GM15510 (cell line): ENCODE results near the gene WDR7.

ENCODE experiments used
- POLR2A ChIP-seq: IDR thresholded peaks from 3 replicates; pipeline ENCODE4 v1.6.1; 2011; ENCODE audit warnings: borderline replicate concordance; ENCODE audit not compliant: insufficient read length; ENCODE audit errors: extremely low read depth

WDR7 gene

DNA sequence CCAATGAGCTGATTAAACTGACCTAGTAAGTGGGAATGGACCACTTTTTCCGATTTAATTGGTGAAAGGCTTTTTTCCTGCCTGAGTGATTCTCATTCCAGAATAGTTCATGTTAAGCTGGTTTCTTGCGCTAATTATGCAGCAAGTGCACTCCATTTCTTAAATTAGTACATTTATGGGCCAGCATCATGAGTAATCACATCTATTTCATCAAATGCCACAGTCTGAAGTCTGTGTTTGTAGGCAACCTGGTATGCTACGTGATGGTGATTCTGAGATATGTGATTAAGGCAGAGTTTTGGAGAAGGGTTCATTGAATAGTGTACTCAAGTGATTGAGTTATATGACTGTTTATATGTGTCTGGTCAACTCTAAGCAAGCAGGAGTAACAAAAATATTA lies 367.7 kb downstream of the WDR7 start:
- no peak for TF ChIP-seq POLR2A

DNA sequence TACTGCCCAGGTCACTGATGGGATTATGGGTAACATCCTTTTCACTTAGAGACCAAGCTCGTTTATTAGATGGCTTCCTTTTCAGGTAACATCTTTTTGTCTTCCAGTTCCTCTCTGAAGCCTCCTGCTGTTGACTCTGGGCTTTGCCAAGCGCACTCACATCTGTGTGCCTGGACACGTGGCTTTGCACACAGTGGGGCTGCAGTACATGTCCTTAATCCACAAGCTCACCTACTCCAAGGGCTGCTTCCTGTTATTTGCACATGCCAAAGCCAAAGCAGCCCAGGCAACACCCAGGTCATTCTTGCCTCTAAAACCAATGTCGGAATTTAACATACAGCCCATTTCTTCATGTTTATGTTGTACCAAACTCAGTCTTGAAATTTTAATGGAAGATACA lies 371.6 kb downstream of the WDR7 start:
- TF ChIP-seq POLR2A, result no peak

DNA sequence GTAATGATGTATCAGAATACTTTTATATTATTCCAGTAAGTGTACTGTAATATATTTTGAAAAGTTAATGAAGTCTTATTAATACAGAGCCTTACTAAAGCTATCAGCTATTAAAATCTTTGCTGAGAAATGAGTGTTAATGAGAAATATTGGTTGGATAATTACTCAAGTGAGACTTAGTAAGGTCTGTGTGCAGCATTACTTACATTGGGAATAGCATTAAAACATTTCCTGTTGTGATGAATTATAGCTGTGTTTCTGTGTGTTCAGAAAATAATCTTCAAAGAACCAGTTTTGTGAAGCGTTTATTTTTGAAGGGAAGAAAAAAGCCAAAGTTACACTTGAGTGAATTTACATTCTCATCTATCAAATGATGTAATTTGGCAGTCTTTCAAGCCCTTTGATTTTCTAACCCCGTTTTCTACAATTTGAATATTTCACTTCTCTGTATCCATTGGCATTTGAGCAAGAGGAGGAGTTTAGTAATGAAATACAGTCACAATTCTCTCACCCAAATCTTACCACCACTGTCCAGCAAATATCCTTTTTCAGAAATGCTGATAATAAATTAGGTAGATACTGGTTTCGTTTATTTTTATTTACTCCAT lies 372.2 kb downstream of the WDR7 start:
- no peak for TF ChIP-seq POLR2A

DNA sequence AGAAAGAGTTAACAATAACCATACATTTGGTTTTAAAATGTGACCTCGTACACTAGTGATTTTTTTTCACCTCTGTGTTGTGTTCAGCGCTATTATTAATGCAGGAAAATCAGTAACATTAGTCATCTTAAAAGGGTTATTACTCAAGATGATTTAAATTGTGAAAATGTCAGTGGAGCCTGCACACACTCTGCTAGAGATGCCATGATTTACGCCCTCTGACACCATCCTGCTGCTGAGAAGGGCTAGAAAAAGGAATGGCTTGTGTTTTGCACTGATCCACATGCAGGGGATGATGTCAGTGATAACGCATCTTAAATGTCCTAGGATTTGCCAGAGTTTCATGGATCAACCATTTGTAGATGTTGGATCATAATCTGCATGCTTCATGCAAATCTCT lies 374.4 kb downstream of the WDR7 start:
- no peak for TF ChIP-seq POLR2A

DNA sequence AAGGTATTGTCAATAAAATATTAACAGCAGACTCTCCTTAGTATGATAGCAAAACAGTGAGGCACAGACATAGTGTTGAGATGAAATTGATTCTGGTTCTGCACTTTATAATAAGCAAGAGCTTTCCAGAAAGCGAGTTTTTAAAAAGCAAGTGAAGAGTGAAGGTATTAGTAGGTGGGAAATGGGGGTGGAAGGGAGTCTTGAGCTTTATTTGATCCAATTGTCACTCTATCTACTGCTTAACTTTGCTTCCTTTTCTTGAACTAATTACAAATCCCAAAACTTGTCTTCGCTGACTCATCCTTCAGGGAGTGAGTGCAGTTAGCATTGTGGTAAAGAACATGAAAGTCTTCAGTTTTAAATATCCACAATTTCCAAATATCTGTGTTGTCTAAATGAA lies 375.2 kb downstream of the WDR7 start:
- TF ChIP-seq POLR2A, result no peak

DNA sequence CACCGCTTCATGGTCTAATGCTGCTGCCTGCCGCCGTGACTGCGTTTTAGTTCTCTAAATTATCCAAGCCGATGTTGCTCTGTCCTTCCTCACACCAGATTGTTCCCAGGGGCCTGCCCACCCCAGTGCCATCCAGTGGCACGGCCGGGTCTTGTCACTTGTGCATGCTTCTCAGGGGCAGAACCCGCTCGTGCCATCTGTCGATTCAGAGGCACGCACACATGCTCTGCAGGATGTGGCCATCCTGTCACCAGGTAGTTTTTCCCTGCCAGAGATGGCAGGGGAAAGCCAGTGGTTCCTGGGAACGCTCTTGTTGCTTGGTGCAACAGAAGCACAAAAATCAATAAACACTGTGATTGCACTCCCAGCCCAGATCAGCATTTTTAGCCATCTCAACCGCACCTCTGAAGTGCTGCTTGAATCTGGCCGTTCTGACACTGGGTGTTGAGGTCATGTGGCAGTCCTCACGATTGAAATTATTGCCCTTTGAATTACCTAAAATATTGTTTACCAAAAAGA lies 376.1 kb downstream of the WDR7 start:
- no peak for TF ChIP-seq POLR2A

DNA sequence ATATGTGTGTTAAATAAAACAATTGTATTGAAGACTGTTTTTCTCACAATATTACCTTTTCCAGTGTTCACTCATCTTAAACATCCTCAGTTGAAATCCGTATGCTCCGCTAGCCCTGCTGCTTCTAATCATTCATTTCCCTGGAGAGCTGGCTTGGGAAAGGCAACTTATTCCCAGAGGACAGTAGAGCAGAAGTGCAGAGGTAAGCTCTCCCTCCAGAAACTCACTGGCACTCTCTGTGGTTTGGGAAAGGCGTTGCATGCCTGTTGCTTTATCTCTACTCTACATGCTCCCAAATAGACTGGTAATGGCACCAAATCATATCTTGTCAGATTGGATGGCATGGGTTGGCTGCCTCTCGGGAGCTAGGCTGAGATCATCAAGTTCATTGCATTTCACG lies 378.6 kb downstream of the WDR7 start:
- TF ChIP-seq POLR2A, result no peak

DNA sequence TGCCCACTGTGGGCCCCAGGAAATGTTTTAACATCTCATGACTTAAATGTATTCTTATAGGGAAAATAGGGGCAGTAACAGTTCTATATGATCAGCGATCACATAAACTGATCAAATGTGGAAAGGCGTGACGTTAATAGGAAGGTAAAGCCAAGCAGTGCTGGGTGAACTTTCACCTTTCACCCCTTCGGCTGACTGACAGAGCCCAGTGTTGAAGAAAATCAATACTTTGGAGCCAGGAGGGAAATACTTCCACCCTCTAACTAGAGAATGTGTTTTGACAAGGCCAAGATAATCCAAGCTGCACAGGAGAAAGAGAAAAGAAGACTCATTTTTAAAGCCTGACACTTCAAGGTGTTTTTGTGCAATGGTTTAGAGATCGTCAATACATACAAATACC lies 379.3 kb downstream of the WDR7 start:
- no peak for TF ChIP-seq POLR2A

DNA sequence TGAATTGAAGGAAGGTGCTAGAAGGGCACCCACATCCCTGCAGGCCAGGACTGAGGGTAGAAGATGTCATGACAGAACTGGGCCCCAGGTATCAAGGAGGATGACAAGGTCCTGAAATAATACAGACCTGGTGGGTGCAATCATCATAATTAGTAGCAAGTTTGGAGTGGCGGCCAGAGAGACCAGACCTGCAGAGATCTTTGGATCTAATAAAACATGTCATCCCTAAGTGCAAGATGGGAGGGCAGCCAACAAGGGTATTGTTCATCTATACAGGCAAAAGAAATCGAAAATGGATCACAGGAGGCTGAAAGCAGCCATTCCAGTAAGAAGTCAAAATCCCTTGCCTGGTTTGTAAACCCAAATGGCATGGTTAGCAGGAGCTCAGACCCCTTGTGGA lies 384.4 kb downstream of the WDR7 start:
- TF ChIP-seq POLR2A, result no peak

DNA sequence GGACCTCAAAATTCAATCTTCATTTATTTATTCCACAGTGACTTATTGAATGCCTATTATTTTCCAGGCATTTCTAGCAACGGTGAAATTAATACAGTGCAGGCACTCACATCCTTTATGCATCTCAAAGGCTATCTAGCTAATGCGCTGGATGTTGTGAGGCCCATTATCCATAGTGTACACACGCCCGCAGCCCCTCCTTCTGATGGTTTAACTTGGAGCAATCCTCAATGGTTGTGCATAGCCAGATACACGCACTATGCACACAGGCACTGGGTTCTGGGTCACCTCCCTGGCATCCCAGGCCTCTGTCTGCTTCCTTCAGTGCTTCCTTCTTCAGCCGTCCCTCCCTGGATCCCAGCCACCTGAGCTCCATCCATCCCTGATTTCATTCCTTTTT lies 387.2 kb downstream of the WDR7 start:
- TF ChIP-seq POLR2A, result no peak

DNA sequence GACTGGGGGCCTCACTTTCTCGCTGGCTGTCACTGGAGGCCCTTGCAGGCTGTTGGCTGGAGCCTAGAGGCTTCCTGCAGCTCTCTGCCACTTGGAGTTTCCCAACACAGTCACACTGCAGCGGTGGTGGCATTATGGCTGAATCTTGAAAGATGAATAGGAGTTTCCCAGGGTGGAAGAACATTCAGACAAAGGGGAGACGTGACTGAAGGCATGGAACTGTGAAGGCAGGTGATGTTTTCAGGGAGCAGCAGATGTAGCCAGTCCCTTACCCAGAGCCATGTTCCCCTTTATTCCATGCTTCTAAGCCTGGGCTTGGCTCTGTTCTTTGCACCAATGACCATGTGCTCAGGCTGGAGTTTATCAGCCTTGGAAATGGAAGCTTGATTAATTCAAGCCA lies 389.0 kb downstream of the WDR7 start:
- TF ChIP-seq POLR2A, result no peak

DNA sequence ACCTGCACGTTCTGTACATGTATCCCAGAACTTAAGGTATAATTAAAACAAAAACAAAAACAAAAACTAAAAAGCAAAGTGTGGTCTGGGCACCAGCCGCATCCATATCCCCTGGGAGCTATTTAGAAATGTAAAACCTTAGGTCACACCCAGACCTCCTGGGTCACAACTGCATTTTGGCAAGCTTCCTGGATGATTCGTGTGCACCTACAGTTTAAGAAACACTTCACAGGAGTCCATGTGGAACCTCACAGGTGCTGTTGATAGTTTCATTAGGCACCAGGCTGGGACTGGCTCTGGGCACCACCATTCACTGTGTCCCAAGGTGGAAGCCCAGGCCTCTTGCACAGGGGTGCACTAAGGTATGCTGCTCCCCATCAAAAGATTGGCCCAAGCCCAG lies 392.1 kb downstream of the WDR7 start:
- TF ChIP-seq POLR2A, result no peak

DNA sequence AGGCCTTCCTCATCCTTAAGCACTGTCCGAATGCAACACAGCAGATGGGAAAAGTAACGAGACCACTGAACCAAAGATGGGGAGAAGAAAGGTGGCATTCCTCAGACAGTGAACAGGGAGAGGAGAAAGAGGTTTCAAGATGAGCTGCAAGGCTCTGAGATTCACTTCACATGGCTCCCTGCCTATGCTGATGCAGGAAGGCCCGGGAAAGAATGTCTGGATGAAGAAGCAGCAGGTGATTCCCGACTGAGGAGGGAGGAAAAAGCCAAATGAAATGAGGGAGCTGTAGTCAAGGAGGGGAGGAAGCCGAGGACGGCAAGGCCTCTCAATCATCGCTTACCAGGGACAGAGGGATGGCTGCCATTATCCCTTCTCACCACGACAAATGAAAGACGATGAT lies 397.2 kb downstream of the WDR7 start:
- TF ChIP-seq POLR2A, result no peak

DNA sequence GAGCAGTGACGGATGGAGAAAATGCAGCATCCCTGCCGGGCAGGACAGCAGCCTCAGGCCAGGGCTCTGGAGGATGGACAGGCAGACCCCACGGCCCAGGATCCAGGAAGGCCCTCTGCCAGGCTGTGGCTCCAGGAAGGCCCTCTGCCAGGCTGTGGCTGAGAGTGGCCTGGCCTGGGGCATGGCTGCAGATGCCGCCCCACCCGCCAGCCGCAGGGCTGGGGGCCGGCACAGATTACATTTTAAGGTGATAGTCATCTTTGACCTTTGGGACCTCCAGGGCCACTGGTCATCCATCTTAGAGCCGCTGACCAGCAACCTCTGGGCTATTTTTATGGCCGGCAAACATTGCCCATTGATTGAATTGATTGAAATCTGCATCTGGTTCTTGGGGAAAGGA lies 397.7 kb downstream of the WDR7 start:
- TF ChIP-seq POLR2A, result no peak

DNA sequence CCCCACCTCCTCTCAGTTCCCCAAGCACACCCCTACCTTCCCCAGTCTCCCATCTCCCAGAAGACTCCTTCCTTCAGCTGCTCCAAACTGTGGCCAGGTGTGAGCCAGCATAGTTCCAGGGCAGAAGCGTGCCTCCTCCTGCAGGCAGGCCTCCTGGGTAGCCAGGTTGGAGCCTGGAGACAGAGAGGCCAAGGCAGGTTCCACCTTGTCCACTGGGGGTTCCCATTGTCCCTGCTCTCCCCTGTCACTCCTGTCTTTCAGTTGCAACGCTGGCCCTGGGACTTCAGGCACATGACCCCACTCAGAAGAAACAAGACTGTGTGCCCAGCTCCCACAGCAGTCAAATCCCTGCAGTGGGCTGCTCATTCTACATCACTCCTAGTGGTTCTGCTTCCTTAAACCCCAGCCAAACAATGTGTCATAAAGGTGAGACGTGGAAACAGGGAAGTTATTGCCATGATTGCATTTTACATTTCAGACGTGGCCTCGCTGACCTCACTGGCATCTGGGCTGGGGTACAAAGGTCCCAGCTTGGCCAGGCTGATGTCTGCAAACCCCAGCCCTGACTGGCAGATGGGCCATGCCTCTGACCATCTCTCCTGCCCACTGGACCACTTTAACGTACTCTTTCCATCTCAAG lies 399.3 kb downstream of the WDR7 start:
- TF ChIP-seq POLR2A, result no peak

DNA sequence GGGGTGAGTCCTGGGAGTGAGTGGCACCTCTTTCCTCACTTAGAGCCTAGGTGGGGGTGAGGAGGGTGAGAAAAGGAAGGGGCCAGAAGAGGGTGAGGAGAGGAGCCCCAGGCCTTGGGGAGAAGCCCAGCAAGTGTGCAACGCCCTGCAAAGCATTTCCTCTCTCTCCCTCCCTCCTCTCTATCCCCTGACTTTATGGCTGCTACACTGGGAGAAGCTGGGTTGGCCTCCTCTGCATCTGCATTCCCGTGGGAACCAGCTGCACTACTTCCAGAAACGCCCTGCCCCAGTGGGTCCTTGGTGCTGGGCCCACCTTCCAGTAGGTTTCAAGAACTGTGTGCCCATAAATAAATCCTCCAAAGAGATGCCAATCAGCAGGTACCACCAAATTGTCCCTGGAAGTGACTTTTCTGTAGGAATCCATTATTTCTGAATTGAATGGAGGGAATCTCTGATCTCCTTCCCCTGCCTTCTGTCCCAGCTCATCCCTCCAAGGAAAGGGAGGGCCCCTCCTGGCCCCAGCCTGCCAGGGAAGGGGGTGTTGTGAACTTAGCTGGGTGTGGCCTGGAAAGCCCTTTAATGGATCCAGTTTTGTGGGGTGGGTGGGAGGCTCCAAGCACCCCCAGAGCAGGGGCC lies 400.0 kb downstream of the WDR7 start:
- no peak for TF ChIP-seq POLR2A
